HG02852 (cell line): ENCODE results near the gene RIGI.
"Not testable (repeated sequence)": the region's sequence is repeated elsewhere in the genome, so short reads cannot be mapped to it uniquely, and the experiment has no call there.

Source experiments
- ATAC-seq: cut with Tn5 transposase; IDR thresholded peaks from one replicate; pipeline ENCODE4 v1.9.1; 2021; ENCODE audit warnings: mild to moderate bottlenecking, moderate library complexity; ENCODE audit not compliant: unreplicated experiment

Gene RIGI

DNA sequence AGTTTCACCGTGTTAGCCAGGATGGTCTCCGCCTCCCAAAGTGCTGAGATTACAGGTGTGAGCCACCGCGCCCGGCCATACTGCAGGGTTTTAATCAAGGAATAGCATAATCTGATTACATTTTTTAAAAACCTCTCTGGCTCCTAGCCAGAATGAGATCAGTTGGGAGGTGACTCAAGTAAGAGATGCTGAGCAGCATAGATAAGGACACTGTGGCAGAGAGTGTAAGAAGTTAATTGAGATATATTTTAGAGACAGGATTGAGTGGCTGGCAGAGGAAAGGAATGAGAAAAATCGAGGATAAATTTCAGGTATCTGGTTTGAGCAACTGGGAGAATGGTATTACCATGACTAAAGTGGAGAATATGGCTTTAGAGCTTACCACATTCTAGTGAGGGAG lies 7.3 kb upstream of the RIGI start:
- ATAC-seq, result no peak

DNA sequence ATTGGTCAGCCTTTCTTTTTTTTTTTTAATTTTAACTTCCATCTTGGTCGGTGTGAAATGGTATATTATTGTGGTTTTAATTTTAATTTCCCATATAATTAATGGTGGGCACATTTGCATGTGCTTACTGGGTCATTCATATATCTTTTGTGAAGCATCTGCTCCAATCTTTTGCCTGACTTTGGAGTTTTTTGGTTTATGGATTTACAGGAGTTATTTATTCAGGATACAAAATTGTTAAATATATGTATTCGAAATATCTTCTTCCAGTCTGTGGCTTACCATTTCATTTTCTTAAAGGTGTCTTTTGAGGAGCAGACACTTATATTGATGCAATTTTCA lies 682 bp upstream of the RIGI start:
- no peak for ATAC-seq

DNA sequence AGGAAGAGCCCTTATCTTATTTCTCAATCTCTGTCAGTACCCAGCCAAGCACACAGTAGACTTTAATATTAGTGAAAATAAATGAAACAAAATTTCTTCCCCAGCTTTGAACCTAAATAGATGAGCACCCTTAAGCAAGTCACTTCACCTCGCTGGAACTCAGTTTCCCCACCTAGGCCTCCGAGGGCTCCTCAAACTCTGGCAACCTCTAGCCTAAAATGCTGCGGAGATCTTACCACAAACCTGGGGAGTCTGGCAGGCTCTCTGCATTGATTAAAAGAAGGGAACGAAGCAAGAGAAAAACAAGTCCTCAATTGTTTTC lies 326 bp downstream of the RIGI start:
- ATAC-seq, result peak; percentile 14

DNA sequence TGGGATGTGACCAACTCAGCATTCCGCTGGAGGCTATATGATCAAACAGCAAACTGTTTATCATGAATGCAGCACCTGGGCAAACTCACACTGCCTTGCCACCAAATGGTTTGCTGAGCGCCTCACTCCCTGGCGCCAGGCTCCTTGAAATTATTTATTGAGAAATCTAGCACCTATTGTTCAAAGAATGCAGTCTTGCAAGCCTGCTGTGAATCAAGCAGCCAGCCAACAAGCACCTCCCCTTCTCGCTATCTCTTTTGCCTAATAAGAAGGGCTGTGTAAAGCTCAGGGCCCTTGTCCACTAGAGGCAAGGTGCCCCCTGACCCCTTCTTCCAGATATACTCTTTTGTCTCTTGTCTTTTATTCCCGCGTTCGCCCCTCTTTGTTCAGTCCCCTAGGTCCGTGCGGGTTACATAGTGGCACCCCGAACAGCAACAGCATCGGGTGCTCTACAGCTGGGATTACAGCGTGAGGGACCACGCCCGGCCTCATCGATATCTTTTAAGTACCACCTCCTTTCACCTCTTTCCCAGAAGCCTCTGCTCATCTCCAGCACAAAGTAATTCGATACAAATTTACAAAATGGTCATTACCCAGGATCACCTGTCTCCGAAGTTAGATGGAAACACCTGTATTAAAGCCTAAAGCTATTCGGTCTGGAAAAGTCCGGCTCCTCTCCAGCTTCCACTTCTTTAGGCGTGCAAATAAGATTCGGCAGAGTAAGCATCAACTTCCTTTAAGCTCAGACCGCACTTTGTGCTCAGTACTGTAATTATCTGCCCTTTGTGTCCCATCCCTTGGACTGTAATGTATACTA lies 896 bp downstream of the RIGI start:
- ATAC-seq, result peak; percentile 34

DNA sequence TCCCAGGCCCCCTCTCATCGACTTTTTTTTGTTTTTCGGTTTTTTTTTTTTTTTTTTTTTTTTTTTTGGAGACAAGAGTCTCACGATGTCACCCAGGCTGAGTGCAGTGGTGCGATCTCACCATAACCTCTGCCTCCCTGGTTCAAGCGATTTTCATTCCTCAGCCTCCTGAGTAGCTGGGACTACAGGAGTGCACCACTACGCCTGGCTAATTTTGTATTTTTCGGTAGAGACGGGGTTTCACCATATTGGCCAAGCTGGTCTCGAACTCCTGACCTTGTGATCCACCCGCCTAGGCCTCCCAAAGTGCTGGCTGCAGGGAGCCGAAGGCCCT lies 1.5 kb downstream of the RIGI start:
- not testable (repeated sequence) for ATAC-seq

DNA sequence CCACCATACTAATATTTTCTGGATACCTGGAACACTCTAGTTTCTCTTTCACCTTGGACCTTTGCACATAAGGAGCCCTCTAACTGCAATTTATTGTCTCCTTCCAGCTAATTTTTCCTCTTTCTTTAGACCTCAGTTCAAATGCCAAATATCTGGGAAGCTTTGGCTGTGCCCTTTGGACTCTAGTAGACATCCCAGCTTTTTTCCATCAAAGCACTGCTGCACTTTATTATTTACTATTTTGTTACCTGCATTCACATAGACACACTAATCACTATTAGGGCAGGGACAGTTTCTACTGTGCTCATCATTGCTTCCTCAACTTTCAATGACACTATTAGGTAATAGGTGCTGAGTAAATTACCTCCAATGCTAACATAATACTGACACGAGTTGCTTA lies 2.1 kb downstream of the RIGI start:
- no peak for ATAC-seq

DNA sequence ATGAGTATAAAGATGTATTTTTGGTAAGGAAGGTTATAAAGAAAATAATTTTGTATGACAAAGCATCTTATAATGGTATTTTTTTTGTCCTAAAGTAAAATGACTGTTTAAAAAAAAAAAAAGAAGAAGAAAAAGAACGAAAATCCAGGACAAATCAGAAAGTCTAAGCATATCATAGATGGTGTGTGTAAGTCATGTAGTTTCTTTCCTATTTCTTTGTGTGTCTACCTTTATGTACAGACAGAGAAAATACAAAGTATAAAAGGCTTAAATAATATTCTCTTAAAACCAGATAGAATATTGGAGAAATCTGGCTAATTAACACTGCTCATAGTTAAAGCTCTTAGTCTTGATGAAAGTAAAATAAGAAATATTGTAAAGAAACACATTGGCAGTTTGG lies 7.7 kb downstream of the RIGI start:
- no peak for ATAC-seq

DNA sequence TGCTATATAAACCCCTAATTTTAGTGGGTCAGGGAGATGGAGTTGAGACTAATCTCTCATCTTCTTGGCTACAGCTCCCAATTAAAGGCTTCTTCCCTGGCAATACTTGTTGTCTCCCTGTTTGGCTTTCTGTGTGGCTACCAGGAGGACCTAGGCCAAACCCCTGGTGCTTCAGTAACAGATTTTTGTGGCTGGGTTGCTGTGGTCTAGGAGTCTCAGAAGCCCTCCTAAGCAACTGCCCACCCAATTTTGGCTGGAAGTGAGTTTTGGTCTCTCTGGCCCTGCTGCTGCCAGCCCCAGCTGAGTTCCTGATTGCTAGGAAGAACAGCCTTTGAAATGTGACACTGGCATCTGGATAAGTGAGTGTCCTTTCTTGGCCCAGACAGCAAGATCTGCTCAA lies 9.8 kb downstream of the RIGI start:
- no peak for ATAC-seq

DNA sequence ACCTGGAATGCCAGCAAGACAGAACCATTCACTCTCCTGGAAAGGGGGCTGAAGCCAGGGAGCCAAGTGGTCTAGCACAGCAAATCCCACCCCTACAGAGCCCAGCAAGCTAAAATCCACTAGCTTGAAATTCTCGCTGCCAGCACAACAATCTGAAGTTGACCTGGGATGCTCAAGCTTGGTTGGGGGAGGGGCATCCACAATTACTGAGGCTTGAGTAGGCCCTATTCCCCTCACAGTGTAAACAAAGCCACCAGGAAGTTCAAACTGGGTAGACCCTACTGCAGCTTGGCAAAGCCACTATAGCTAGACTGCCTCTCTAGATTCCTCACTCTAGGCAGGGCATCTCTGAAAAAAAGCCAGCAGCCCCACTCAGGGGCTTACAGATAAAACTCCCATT lies 17.3 kb downstream of the RIGI start:
- ATAC-seq, result no peak

DNA sequence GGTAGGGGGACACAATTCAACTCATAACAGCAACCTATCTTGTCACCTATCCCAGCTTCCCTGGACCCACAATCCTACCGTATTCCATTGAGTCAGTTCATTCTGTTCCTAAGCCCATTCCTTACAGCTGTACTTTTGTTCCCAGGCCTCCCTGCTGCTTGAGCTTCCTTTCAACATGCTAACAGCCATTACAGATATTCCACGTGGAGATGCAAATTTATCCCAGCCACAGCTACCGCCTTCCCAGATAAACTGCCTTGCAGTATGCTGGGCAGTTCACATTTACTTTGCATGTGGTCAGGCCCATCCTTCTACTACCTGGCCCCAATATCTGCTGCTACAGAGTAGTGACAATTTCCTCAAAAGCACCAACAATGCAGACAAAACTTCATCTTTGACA lies 23.0 kb downstream of the RIGI start:
- no peak for ATAC-seq

DNA sequence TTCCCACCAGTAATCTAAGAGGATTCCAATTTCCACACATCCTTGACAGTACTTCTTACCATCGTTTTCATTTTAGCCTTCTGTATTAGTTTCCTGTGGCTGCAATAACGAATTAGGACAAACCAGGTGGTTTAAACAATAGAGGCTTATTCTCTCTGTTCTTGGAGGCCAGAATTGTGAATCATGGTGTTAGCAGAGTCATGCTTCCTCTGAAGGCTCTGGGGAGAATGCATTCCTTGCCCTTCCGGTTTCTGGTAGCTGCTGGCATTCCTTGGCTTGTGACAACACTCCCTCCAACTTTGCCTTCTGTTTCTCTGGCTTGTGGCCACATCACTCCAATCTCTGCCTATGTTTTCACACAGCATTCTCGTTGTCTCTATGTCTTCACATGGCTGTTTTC lies 23.5 kb downstream of the RIGI start:
- ATAC-seq, result no peak

DNA sequence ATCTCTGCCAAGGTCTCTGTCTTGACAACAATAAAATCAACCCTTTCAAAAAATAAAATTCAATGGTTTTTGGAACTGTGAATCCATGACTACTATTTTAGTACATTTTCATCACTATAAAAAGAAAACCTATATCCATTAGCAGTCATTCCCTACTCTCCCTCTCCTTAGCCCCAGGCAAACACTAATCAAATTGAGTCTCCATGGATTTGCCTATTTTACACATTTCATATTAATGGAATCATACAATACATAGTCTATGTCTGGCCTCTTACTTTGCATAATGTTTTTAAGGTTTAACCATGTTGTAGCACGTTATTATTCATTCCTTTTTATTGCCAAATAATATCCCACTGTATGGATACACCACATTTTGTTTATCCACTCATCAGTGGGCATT lies 24.1 kb downstream of the RIGI start:
- ATAC-seq, result no peak

DNA sequence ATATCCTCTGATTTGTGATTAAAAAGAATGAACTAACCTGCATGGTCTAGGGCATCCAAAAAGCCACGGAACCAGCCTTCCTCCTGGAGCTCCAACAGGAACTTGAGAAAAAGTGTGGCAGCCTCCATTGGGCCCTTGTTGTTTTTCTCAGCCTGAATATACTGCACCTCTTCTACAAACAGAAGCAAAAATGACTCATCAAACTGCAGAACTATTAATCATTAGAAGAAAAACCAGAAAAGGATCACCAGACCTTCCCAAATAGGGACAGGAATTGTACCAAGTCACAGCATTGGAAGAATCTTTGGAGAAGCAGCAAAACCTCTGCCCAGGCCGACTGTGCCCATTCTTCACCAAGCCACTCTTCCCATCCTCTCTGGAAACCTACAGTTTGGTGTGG lies 25.2 kb downstream of the RIGI start:
- ATAC-seq, result no peak

DNA sequence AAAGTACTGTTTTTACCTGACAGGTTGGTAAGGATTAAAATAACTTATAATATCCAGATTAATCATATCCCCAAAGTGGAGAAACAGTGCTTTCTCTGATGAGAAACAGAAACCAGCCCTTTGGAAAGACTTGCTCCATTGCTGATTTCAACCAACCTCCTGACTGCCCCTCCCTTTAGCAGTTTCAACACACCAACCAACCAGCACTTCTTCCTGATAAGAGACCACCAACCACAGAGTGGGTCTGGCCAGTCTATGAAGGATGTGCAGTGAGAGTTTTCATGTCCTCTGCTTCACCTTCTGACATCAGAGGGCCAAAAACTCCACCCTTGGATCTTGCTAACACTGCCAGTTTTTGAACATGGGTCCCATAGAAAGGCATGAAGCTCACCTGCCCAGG lies 28.1 kb downstream of the RIGI start:
- no peak for ATAC-seq

DNA sequence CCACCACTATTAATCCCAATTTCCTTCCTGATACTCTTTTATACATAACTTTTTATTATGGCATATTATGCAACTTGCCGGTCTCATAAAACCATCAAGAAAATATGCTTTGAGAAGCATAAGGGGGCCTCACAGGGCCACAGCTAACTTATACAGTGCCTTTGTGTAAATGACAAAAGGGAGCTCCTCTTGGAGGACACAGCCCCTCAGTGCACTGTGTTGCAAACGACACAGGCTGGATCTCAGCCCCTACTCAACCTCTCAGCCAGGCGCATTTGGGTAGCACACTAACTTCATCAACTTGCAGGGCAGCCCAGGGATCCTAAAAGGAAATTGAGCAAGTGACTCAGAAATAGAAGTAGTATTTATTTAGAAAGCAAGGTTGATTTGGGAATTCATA lies 35.4 kb downstream of the RIGI start:
- ATAC-seq, result no peak

DNA sequence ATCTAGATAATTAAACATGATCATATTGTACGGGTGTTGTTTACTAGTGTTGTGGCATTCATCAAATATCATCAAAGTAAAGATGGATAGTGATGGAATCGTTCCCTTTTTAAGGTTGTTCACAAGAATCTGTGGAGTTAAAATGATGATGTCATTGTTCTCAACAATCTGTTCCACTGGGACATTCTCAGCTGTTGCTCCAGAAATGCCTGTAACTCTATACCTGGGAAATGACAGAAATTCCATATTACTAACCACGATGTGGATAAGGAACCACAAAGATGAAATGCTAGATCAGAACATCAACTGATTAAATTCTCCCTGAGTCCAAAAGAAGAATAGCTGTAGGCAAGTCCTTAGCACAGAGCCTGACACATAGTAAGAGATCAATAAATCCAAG lies 38.0 kb downstream of the RIGI start:
- no peak for ATAC-seq

DNA sequence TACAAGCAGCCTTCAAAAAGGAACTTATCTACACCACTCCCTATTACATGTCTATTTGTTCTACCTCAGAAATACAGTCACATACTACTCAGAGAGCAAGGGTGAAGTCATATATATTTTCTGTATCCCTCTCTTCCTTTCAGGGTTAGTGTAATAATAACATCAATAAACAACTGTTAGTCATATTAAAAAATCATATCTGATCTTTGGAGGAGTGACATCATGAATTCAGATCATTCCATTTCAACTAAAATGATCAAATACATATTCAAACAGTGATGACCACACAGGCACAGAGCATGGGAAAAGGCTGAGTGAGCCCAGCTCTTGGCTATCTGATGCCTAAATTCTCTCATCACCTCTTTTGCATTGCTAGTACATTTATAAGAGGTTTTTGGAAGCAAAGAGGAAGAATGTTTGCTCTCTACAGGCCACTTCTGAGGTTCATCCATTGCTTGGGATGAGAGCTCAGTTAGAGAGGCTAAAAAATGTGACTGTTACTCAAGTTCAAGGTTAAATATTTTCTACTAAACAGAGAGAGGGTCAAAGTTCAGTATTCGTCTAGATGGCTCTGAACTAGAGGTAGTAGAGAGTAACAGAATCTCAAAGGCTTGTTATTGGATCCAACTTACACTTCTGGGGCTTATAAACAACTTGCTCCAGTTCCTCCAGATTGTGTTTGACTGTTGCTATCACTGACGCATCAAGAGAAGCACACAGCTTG lies 39.0 kb downstream of the RIGI start:
- ATAC-seq, result no peak

DNA sequence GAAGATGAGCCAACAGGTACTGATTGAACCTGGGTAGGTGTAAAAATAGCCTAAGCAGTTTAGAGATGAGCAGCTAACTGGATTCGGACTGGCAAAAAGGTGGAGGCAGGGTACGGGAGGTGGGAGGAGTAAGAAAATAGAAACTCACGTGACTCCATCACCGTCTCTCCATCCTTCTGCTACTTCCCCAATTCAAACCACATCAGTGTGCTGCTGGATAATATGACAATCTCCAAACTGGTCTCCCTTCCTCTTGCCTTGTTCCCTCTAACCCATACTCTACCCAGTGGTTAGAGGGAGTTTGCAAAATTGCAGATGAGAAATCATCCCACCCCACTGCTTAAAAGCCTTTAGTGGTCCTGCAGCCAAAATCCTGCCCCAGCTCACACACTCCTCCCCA lies 42.7 kb downstream of the RIGI start:
- no peak for ATAC-seq
